ENCODE results near the gene RSPH9.
"Not testable (repeated sequence)": the region's sequence is repeated elsewhere in the genome, so short reads cannot be mapped to it uniquely, and the experiment has no call there.

RSPH9 gene

GRCh38 chr6:43629505-43630300, 15.1 kb upstream of the RSPH9 start:
- peak; percentile 97 for DNase-seq

- DNase-seq = no peak
Observed at GRCh38 chr6:43630980-43631619, 13.7 kb upstream of the RSPH9 start.

DNA sequence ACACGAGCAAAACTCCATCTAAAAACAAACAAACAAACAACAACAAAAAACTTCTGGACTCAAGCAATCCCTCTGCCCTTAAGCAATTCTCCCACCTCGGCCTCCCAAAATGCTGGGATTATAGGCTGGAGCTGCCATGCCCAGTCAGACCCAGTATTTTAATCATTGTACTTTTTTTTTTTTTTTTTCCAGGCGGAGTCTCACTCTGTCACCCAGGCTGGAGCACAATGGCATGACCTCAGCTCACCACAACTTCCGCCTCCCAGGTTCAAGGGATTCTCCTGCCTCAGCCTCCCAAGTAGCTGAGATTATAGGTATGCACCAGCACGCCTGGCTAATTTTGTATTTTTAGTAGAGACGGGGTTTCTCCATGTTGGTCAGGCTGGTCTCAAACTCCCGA, 11.8 kb upstream of the RSPH9 start:
- DNase-seq = not testable (repeated sequence)

DNA sequence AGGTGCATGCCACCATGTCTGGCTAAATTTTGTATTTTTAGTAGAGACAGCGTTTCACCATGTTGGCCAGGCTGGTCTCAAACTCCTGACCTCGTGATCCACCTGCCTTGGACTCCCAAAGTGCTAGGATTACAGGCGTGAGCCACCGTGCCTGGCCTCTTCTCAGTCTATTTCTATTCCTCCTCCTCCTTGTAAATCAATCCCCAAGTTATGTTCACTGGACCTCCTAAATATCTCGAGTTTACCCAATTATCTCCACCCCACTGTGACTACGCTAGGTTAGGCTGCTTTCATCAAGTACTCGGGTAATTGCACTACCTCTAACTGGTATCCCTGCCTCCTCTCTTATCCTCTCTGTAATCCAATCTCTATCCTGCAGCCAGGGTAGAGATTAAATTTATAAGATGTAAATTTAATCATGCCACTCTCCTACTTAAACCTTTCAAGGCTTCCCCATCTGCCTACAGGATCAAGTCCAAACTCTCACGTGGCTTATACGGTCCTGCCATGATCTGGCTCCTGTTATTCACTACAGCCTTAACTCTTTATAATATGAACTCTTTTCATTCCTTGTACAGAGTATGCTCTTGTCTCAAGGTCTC, 10.0 kb upstream of the RSPH9 start:
- DNase-seq = no peak

DNA sequence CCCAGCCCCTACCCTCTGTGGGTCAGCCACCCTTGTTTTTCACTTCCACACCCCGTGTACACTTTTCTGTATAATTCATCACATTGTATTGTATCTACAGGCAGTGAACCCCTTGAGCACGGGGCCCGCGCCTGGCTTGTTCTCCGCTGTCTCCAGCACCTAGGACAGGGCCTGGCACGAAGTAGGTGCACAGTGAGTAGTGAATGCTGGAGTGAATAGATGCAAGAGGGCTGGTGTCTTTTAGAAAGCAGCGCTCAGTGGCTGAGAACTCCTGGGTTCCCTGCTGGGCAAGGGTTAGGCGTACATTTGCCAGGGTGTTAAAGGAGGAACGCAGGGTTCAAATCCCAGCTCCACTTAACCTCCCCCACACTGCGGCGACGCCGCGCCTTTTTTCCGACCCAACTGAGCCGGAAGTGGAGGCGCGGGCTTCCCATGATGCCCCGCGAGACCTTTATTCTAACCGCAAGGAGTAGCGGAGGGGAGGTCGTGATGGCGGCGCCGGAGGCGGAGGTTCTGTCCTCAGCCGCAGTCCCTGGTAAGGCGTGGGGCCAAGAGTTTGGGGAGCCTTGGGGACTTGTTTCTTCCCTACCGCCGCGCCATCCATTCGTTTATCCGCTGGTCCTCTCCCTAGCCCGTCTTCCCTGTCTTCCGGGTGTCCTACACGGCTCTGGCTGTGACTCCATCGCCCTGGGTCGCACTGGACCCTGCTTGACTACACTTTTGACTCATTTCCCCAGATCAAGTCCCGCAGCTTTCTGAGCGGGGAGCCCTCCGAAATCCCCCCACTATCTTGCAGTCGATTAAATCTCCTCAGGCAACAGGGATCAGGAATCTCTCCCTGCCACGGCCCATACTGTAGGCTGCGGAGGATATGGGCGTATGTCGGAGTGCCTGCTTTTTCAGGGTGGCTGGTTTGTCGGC, 9.2 kb upstream of the RSPH9 start, which contains the start of gene MAD2L1BP:
Gene MAD2L1BP (plus strand): TSS at position 454 of the 921 bp plus-strand sequence. CDS start 36 bp downstream, at position 490.
- peak; percentile 75 for DNase-seq

- no peak for DNase-seq
Observed at GRCh38 chr6:43636308-43636659, 8.6 kb upstream of the RSPH9 start.

DNA sequence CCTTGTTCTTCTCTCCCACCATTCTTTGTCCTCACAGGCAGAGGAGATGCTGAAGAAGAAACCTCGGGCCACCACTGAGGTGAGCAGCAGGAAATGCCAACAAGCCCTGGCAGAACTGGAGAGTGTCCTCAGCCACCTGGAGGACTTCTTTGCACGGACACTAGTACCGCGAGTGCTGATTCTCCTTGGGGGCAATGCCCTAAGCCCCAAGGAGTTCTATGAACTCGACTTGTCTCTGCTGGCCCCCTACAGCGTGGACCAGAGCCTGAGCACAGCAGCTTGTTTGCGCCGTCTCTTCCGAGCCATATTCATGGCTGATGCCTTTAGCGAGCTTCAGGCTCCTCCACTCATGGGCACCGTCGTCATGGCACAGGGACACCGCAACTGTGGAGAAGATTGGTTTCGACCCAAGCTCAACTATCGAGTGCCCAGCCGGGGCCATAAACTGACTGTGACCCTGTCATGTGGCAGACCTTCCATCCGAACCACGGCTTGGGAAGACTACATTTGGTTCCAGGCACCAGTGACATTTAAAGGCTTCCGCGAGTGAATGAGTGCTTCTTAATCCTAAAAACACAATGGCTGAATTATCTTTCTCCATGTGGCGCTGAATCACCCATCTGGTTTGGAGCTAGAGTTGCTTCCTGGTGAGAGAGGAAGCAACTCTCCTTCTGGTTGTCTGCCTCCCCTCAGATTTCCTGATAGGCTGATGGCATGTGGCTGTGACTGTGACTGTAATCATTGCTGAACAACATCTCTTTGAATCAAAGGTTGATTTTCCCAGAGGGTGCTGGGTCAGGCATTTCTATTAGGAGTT, 4.6 kb upstream of the RSPH9 start:
- no peak for DNase-seq

DNA sequence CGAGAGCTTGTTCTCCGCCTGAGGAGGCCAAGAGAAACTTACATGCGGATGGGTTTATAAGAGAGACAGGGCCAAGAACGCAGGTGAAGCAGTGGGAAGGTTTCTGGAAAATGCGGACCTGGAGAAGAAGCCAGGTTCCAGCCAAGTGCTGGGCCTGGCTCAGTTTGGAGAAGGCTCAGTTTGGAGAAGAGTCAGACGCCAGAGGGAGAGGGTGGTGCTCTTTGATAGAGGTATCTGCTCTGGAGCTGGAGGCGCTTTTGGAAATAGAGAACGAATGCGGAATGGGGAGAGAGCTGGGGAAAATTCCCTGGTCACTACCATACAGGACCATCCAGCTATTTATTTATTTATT, 753 bp downstream of the RSPH9 start:
- no peak for DNase-seq

DNA sequence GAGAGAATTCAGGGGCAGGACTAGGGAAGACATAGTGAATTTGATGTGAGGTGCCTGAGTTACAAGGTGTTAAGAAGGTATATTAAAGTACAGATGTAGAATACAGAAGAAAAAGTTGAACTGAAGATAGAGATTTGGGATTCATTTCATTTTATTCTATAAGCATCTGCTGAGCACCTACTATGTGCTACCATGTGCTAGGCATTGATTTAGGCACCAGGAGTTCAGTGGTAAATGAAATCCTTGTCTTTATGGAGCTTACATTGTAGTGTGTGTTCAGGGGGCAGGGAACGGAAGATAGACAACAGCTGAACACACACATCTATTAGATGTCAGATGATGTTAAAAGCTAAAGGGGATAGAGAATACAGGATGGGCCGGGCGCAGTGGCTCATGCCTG, 2.8 kb downstream of the RSPH9 start:
- DNase-seq = no peak

GRCh38 chr6:43648248-43648647, 3.4 kb downstream of the RSPH9 start:
- DNase-seq = no peak

GRCh38 chr6:43652822-43653221, 8.0 kb downstream of the RSPH9 start:
- DNase-seq = not testable (repeated sequence)

GRCh38 chr6:43657221-43657802, 12.5 kb downstream of the RSPH9 start:
- DNase-seq = no peak

- DNase-seq = no peak
Observed at GRCh38 chr6:43658161-43658560, 13.3 kb downstream of the RSPH9 start.

GRCh38 chr6:43662948-43663347, 18.1 kb downstream of the RSPH9 start:
- DNase-seq = not testable (repeated sequence)

- DNase-seq = no peak
Observed at GRCh38 chr6:43665376-43665775, 20.5 kb downstream of the RSPH9 start.

DNA sequence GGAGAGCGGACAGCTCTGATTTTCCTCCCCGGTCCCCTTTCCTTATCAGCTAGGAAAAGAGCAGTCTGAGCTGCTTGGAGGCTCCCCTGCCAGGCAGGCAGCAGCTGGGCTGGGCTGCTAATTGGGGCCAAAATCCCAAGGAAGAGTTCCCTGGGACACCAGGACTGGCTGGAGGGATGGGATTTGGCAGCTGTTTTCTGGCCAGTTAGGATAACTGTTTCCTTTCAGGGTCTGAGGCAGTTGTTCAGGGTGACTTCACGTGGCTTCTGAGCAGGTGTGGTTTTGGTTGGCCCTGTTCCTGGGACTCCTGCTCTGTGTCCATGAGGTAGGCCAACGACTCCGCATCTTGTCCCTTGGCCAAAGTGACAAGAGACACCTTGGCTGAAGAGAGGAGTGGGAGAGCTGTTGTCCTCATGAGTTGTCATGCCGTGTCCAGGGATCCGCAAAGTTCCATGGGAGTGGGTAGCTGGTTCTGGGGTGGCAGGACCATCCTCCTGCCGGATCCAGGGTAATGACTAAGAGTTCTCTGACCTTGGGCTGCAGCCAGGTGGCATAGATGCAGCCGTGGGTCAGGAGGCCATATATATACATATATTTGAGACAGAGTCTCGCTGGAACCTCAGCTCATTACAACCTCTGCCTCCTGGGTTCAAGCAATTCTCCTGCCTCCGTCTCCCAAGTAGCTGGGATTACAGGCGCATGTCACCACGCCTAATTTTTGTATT, 21.5 kb downstream of the RSPH9 start:
- no peak for DNase-seq

GRCh38 chr6:43667245-43668150, 22.7 kb downstream of the RSPH9 start:
- DNase-seq = peak; percentile 57

DNA sequence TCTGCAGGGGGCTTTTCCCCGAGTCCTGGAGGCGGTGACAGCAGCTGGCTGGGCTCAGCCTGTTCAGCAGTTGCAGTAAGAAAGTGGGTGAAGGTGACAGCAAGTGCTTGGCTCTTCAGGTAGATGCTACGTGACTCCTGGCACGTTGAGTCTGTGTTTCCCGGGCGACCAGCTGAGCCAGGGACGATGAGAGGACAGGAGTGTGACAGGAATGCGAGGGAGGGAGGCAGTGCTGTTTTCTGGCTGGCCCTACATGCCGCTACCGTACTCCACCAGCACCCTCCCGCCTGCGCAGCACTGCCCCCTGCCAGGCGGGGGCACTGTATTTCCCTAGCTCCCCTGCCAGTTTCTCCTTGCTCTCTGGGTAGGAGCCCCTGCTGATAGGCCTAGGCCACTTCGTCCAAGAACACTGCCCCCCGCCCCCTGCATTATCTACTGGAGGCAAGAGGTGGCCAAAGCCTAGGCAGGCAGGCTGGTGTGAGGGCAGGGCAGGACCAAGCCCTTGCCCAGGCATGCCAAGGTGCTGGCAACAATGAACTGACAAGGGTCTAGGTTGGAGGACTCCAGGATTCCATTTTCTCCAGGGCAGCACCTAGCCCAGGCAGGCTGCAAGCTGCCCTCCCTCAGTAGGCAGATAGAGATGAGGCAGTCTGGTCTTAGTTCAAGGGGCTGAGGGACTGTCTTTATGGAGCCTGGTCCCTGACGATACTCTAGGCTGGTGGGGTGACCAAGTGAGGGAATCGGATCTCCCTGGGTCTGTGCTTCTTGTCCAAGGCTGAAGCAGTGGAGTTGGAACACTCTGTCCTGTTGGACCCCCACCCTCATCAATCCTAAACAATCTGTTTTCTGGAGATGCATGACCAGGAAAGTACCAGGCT, 23.6 kb downstream of the RSPH9 start:
- peak; percentile 81 for DNase-seq
